Measurements from ENCODE around the gene CCDC197.

The CCDC197 gene

DNA sequence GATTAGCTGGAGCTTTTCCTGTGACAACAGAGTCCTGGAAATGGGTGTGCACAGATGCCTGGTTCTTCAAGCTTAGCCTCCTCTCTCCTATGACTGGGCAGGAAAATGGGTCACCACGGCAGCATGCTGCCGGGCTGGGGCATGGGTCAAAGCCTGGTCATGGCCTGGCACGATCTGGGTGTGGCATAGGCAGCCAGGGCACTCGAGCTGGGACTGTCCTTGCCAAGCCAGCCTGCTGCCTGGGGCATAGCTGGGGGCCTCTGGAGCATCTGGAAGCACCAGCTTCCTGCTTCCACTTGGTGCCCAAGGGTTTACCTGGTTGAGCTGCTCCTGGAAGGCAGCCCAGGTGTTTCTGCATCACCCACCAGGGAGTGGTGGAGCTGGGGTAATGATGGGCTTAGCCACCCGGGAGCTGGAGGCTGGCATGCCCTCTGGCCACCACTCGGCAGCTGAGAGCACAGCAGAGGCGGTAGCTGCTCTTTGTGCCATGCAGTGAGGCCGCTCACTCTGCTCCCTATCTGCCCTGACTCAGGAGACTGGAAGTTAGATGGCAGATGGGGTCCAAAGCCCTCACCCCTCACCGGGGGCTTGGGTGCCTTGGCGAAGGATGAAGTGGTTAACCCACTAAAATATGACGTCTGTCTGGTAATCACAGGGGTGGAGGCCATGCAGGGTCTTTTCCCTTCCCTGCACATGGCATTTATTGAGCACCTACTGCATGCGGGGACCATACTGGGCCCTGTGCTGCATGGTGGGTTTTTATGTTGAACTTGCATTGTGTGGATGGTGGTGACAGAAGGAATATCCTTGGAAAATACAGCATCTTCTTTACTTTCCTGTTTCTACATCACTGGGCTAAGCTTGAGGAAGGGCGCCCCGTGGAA lies 30.7 kb downstream of the CCDC197 start:
- DNase-seq, result no peak

DNA sequence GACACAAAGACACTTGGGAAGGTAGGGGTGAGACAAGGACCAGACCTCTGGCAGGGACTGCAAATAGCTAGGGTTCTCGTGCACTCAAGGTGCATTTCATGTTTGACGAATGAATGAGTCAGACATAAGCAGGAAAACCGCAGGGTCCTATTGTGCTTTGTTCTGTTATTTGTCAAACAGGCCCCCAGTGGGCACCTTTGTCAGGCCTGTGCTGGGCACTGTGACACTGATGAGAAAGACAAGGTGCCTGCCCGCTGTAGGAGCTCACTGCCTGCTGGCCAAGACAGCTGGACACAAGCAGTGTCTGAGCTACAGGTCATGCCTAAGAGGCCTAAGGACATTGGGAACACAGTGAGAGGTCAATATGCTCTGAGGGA lies 31.3 kb downstream of the CCDC197 start:
- no peak for DNase-seq

DNA sequence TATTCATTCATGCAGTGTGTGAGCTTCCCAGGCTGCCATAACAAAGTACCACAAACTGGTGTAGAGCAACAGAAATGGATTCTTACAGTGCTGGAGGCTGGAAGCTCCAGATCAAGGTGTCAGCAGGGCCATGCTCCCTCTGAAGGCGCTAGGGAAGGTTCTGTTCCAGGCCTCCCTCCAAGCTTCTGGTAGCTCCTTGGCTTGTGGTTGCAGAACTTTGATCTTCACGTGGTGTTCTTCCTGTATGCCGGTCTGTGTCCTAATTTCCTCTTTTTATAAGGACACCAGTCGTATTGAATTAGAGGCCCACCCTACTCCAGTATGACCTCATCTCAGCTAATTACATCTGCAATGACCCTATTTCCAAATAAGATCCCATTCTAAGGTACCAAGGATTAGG lies 32.2 kb downstream of the CCDC197 start:
- no peak for DNase-seq

DNA sequence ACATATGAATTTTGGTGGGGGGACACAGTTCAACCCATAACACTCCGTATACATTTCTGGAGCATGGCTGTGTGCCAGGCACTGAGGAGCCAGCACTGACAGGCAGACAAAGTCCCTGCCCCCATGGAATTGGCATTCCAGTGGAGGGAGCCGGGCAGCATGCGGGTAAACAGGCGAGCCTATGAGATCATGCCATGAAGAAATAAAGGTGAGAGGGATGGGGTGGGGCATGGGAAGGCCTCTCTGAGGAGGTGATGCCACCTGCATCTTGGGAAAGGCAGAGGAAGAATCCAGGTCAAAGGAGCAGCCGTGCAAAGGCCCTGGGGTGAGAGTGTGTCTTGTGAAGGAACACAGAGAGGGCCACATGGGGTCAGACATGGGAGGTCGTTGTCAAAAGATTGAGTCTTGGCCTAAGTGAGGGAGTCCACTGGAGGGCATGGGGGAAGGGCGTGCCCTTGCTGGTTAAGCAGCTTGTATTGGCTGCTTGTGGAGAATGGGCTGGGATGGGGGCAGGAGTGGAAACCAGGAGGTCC lies 32.6 kb downstream of the CCDC197 start:
- no peak for DNase-seq

DNA sequence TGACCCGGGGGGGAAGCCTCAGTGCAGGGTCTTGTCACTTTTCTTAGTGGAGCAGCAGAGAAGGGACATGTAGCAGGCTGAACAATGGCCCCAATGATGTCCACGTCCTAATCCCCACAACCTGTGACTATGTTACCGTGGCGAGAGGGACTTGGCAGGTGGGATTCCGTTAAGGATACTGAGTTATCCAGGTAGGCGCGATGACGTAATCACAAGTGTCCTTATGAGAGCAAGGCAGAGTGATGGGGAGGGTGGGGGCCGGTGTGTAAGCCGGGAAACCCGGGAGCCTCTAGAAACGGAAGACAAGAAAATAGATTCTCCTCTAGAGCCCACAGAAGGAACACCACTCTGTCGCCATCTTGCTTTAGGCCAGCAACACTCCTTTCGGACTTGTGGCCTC lies 33.5 kb downstream of the CCDC197 start:
- no peak for DNase-seq

DNA sequence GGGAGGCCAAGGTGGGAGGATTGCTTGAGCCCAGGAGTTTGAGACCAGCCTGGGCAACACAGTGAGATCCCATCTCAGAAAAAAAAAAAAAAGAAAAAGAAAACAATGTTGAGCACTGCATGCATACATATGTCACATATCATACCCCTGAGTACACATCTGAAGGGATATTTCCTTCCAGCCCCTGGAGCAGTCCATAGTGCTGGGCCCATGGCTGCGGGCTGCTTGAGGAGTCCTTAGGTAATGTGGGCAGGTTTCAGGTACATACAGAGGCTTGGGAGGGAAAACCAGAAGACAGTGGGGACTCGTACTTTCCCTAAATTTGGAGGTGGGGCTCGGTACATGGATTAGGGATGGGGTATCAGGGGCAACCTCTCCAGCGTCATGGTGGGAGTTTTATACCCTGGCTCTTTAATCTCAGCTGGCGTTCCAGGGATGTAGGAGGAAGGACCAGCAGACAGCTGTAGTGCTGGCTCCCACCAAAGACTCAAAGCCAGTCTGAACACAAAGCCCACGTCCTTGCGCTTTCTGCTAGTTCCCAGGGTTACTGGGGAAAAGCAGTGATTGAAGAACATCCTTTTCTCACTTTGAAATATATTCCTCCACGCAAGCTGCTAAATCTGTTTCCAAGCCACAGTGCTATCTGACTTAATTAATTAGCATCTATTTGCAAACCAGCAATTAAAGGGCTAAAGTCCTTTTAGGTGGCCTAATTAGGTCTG lies 34.2 kb downstream of the CCDC197 start:
- DNase-seq, result no peak

DNA sequence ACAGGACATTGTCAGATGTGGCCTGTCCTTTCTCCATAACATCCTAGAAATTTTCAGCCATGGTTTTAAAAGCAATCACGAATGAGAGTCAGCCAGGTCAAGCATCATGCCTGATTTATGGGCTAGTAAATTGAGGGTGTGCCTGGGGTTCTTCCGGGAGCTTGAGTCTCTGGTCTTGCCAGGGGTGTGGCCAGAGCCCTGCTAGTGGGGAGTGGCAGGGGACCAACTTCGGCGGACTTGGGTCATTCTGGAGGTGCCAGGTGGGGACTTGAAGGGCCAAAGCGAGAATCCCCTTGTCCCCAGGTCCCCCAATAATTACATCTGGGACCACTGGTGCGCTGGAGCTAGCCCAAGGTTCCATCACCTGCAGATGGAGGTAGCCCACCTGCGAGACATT lies 34.8 kb downstream of the CCDC197 start:
- no peak for DNase-seq

DNA sequence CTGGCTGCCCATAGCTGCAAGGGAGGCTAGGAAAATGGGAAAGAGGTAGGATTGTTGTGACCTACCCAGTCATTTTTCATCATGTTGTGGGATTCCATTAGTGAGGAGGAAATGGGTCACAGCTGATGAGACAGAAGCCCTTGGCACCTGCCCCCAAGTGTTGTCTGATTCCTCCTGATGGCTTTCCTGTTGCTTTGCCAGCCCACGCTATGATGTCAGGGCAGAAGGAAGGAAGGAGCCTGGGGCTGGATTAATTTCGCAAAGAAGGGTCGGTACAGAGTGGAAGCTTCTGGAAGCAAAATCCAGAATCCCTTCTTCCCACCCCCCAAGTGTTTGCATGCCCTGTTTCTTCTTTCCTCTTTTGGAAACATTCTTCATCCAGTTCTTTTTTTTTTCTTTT lies 37.8 kb downstream of the CCDC197 start:
- DNase-seq, result no peak

DNA sequence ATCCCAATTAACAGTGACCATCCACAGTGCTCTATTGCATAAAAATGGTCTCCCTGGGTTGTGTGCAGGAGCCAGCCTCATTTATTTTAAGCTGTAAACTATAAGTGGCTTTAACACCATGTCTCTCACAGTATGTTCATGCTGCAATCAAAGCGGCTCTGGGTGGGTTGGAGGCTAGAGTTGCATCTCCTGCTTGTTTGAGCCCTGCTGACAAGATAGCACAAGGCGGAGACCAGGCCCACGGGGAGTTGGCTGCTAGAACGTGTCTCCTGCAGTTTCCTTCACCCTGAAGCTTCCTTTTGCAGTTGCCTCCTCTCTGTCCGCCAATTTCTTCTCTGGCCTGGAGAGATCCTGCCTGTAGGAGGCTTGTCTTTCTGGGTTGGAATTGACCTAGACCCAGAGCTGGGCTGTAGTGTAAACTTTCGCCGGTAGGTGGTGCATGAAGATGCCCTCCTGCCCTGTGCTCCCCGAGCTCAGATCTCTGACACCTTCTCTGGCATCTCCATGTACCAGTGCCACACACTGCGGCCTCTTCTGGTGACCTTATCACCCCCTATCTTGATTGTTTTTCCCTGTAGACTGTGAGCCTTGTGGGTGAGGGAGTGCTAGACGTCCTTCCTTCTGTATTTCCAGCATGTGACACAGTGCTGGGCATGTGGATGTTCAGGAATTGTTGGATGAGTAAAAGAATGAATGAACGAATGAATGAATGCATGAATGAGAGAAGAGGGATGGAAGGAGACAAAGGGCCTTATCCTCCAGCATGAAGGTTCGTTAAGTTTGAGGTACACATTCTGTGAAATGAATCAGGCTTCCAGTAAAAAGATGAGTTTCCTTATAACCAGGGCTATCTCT lies 39.4 kb downstream of the CCDC197 start:
- DNase-seq, result peak; percentile 59 to 71

DNA sequence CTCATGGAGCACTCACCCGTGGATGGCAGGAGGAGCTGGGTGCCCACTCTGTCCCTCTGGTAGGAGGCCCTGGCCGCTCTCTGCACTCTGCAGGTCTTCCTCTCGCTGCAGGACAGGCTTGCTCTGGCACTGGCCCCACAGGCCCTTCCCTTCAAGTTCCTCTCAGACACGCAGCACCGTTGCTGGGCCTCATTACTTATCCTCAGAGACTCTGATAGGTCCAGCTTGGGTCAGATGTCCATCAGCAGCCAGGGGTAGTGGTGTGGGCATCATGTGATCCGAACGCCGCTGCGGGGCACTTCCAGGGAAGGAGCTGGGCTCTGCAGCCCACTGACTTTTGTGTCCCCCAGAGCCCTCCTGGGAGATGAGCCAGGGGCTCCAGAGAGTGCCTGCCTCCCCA lies 40.9 kb downstream of the CCDC197 start:
- no peak for DNase-seq

DNA sequence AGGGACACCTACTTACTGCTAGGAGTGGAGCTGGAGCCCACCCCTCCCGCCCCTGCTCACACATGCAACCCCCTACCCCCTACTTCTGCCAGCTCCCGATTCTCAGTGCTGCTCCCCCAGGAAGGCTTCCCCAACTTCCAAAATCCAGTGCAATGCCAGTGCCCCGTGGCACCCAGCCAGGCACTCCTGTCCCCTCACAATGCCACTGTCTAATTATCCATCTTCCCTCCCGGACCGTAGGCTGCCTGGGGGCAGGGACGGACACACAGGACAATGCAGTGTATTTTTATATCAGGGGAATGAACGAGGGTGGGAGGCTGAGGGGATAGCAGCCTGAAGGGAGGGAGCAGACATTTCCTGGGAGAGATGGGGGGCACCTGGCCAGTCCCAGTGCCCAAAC lies 41.4 kb downstream of the CCDC197 start:
- no peak for DNase-seq

DNA sequence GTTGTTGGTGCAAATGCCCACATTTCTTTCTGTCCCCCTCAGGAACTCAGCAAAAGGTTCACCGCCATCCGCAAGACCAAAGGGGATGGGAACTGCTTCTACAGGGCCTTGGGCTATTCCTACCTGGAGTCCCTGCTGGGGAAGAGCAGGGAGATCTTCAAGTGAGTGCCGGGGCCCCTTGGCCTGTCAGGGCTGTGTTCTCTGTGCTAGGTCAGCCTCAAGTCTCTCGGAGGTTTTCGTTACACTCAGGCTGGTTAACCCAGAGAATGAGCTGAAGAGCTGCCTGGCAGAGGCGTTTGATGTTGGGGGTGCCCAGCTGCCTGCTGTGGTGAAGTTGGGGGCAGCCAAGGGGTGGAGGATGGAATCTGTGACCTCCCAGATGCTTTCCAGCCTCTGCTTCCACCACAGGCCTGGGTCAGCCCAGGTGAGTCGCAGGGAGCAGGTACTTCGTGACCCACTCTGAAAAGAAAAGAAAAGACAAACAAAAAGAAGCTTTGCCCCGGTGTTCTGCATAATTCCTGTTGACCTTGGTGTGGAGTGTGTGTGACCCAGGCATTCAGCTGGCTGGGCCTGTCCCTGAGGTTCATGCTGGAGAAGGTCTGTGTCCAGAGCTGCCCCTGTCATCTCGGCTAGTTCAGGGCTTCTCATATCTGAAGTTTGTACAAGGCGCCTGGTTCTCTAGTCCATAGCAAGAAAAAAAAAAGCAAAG lies 42.0 kb downstream of the CCDC197 start:
- DNase-seq, result no peak

DNA sequence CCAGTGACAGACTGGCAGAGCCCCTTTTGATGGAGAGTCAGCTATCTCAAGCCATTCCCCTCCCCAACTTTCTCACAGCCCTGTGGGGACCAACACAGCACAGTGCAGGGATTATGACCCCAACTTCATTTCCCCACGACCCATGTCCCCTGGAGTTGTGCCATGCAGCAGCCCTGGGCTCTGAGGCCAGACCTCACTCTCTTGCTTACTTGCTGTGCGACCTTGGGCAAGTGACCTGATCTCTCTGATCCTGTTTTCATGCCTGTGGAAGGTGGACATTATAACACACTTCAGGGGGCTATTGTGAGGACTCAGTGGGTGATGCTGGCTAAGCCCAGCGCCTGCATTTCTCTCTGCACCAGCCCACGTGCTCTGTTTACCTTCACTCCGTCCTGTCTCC lies 43.1 kb downstream of the CCDC197 start:
- no peak for DNase-seq

DNA sequence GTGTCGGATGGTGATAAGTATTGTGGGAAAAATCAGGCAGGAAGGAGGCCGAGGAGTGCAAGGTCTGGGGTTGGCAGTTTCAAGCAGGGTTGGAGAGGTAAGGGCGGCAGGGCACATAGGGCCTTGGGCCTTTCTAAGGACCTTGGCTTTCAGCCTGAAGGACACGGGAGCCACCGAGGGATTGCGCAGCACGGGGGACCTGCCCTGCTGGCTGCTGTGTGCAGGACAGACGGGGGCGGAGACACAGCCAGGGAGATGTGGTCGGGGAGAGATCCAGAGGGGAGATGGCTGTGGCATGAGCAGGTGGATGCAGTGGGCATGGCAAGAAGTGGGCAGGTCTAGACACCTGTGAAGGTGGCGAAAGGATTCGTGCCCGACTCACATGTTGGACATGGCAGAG lies 43.7 kb downstream of the CCDC197 start:
- DNase-seq, result no peak

DNA sequence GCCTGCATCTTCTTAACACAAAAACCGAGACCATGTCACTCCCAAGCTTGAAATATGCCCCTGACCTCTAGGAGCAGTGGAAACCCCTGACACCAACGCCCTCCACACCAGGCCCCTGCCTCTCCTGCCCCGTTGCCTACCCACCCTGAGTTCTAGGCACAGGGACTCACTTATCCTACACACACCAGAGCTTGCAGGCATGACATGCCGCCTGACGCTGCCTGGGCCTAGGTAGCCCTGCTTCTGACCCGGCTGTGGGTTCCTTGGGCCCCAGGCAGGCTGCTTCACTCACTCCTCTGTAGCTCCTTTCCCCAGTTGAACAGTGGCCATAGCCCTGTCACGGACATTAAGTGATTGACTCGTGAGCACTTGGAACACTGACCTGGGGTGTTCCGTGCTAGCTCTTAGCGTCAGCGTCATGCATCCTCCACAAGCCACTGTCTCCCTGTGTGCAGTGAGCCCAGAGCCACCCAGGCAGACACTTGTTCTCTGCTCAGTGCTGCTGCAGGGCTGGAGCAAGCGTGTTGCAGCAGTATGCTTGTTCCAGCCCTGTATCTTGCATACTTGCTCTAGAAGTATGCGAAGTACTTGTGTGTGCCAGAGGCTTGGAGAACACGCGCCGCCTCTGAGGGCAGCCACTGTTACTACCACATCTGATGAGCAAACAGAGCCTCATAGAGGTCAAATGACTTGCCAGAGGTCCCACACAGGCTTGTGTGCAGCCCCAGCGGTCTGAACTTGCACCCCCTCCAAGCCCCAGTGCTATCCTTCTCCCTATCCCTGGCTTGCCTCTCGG lies 44.6 kb downstream of the CCDC197 start:
- DNase-seq, result no peak

DNA sequence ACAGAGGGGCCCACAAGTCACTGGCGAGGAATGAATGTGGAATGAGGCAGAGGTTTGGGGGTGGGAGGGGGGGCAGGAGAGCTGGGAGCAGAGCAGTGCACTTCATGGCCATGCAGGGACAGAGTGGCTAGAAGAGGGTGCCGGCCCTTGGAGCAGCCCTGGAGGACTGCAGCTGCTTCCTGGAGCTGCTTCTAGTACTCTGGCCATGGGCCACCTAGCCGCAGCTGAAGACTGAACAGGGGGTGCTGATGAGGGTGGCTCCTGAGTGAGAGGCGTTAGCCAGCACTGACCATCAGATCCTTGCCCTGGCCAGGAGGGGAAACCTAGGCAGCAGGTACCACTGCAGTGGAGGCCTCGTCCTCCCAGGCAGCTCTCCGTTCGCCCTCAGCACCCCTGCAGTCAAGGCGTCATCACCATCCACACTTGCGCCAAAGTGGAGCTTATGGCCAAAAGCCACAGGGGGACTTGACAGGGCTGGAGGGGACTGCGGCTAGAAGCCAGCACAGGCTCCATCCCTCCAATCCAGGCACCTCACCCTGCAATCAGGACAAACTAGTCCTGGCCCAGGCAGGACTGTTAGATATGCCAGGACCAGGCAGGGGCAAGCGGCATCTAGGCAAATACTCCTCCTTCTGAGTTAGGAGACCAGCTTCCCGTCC lies 45.5 kb downstream of the CCDC197 start:
- no peak for DNase-seq

DNA sequence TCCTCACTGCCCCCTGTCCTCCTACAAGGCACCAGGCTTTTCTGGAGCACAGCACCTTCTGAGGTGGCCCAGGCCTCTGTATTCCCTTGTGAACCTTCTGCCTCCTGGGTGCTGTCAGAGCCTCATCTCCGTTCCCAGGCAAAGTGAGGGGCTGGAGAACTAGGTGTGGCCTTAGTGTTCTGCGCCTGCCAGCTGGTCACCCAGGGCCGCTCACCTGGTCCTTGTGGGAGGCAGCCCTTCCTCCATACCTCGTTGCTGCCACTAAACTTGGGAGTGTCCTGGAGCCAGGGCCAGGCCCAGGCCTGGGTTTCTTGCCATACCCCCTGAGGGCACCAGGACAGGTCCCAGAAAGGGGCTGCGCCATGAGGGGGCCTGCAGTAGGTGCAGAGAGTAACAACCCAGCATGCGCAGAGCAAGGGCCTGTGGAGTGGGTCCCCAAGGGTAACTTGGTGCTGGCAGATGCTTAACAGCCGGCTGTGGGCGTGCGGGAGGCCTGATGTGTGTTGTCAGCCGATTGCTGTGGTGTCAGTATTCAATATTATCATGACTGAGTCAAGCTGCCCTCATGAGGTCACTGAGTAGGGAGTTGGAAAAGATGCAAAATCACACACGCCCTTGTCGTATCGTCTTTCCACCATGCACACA lies 46.1 kb downstream of the CCDC197 start:
- DNase-seq, result no peak

DNA sequence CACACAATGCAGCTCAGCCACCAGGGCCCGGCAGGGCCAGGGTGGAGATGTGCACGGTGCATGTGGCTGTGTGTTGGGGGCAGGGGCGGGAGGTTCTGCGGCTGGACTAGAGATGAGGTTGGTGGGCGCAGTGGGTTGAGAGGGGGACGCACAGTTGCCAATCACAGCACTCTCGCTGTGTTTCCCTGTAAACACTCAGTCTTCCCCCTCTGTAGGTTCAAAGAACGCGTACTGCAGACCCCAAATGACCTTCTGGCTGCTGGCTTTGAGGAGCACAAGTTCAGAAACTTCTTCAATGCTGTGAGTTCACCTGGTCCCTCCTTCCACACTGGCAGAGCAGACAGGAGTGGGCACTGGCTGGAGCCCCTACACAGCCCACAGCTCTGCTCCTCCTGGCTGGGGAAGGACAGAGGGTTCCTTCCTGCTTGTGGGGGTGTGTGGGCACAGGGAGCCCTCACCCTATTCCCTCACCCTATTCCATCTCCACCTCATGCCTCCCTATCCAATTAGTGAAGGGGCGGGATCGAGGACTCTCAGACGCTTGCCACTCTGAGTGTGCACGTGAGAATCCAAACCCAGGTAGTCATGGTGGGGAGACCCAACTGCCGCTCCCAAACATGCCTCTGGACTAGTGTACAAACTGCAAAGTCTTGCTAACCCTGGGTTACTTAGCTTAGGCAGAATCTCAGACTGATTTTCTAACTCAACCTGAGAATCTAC lies 46.8 kb downstream of the CCDC197 start:
- no peak for DNase-seq

DNA sequence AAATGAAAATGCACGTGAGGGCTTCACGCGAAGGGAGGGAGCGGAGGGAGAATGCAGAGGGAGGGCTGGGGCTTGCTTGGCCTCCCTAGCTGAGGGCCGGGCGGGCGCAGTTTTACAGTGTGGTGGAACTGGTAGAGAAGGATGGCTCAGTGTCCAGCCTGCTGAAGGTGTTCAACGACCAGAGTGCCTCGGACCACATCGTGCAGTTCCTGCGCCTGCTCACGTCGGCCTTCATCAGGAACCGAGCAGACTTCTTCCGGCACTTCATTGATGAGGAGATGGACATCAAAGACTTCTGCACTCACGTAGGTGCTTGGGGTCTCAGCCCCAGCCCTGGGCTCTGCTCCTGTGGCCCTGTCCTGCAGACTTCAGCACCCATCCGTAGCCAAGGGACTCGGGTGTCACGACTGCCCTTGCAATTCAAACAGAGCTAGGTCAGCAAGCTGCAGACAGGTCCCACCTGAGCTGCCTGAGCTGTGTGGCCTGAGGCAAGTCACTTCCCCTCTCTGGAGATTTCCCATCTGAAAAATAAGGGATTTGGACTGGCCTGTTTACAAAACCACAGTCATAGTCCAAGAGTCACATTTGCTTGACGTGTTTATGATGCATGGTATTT lies 47.5 kb downstream of the CCDC197 start:
- no peak for DNase-seq

Data from stimulated activated CD4-positive, alpha-beta T cell treated with anti-CD3 and anti-CD28 coated beads, Interleukin-4, amount 100 ng/mL, for 4 hours (primary cell).